Hepatocyte (in vitro differentiated cells): ENCODE measurements around the gene USP49.

Experiments used
- EZH2 ChIP-seq: fragments of 200-600 bp; sonication (generic); IDR thresholded peaks from 2 replicates; pipeline ENCODE4 v1.6.1; 2016; ENCODE audit warnings: antibody characterized with exemption, mild to moderate bottlenecking, borderline replicate concordance
- EZH2phosphoT487 ChIP-seq: fragments of 200-600 bp; sonication (generic); IDR thresholded peaks from one replicate; pipeline ENCODE4 v1.6.1; 2018; ENCODE audit warnings: antibody characterized with exemption, mild to moderate bottlenecking, low read depth, moderate library complexity; ENCODE audit not compliant: unreplicated experiment, severe bottlenecking
- TF ChIP-seq, protein P1 (sequence below): fragments of 200-600 bp; sonication (generic); IDR thresholded peaks from 2 replicates; pipeline ENCODE4 v1.5.1; 2016; ENCODE audit warnings: antibody characterized with exemption, mild to moderate bottlenecking; ENCODE audit not compliant: poor library complexity

DNA sequence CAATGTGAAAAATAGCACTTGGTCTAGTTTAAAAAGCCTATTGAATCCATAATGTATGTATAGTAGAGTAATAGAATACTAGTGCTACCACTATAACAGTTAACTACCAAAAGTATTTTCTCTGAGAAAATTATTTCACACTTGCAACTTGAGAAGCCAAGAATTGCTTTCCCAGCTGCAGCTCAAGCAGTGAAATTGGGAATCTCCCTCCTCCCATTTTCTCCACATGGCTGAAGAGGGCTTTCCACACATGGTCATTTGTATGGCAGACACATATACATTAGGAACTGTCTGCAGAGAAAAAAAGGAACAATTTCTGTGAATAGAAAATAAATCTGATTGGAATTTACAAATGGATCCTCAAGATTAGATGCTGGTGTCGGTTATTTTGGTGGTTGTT lies 73.2 kb downstream of the USP49 start:
- TF ChIP-seq, protein P1, sequence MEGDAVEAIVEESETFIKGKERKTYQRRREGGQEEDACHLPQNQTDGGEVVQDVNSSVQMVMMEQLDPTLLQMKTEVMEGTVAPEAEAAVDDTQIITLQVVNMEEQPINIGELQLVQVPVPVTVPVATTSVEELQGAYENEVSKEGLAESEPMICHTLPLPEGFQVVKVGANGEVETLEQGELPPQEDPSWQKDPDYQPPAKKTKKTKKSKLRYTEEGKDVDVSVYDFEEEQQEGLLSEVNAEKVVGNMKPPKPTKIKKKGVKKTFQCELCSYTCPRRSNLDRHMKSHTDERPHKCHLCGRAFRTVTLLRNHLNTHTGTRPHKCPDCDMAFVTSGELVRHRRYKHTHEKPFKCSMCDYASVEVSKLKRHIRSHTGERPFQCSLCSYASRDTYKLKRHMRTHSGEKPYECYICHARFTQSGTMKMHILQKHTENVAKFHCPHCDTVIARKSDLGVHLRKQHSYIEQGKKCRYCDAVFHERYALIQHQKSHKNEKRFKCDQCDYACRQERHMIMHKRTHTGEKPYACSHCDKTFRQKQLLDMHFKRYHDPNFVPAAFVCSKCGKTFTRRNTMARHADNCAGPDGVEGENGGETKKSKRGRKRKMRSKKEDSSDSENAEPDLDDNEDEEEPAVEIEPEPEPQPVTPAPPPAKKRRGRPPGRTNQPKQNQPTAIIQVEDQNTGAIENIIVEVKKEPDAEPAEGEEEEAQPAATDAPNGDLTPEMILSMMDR: no peak
- no peak for TF ChIP-seq EZH2phosphoT487
- no peak for TF ChIP-seq EZH2
